HG02571 (cell line): Measurements from ENCODE around the gene PFN3.
"Not testable (repeated sequence)": the region's sequence is repeated elsewhere in the genome, so short reads cannot be mapped to it uniquely, and the experiment has no call there.

Source experiments
- ATAC-seq: cut with Tn5 transposase; IDR thresholded peaks from one replicate; pipeline ENCODE4 v1.9.1; 2021; ENCODE audit warnings: mild to moderate bottlenecking, moderate library complexity; ENCODE audit not compliant: unreplicated experiment

Gene PFN3

GRCh38 chr5:177425801-177426565 lies 25.5 kb upstream of the PFN3 start:
- ATAC-seq = peak; percentile 80

DNA sequence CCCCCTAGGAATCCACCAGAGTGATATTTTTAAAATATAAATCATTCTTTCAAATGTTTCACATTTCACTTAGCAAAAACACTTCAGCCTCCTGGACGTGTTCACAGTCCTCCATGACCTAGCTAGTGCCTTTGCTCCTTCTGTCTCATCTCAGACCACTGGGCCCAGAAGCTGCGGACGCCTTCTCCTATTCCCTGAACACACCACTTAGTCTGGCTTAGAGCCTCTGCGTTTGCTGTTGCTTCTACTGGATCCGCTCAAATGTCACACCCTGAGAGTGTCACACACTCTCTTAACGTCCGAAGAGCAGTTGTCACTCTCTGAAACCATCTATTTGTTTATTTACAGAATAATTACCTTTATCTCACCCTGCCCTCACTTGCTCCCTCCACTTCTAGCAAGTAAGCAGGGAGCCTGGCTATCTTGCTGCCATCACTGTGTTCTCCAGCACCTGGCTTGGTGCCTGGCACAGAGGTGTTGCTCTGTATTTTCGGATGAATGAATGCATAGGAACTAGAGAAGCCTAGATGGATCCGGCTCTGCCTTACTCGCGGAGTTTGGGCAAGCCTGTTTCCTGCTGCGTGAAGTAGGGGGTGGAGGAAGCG lies 24.8 kb upstream of the PFN3 start:
- no peak for ATAC-seq

GRCh38 chr5:177423671-177424070 lies 23.2 kb upstream of the PFN3 start:
- no peak for ATAC-seq

- ATAC-seq = no peak
These were observed 20.8 kb upstream of the PFN3 start for GRCh38 chr5:177421062-177421798.

- not testable (repeated sequence) for ATAC-seq
These were observed 20.0 kb upstream of the PFN3 start for GRCh38 chr5:177420472-177420871.

DNA sequence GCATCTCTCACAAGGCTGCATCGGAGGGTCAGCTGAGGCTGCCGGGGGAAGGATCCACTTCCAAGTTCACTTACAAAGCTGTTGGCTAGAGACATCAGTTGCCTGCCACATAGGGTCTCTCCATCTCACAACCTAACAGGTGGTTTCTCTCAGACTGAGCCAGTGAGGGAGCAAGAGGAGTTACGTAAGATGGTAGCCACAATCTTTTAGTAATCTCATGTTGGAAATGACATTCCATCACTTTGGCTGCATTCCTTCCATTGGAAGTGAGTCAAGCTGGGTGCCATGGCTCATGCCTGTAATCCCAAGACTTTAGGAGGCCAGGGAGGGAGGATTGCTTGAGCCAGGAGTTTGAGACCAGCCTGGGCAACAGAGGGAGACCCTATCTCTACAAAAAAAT lies 18.6 kb upstream of the PFN3 start:
- ATAC-seq = no peak

- ATAC-seq = not testable (repeated sequence)
These were observed 16.6 kb upstream of the PFN3 start for GRCh38 chr5:177417081-177417480.

DNA sequence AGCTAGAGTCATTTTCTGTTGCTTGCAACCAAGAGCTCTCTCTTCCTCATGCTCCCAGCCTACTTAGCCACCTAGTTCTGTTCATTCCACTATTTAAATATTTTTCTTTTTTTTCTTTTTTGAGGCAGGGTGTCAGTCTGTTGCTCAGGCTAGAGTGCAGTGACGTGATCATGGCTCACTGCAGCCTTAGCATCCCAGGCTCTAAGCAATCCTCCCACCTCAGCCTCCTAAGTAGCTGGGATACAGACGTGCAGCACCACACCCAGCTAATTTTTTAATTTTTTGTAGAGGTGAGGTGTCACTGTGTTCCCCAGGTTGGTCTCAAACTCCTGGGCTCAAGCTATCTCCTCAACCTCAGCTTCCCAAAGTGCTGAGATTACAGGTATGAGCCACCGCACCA lies 14.0 kb upstream of the PFN3 start:
- ATAC-seq = no peak

DNA sequence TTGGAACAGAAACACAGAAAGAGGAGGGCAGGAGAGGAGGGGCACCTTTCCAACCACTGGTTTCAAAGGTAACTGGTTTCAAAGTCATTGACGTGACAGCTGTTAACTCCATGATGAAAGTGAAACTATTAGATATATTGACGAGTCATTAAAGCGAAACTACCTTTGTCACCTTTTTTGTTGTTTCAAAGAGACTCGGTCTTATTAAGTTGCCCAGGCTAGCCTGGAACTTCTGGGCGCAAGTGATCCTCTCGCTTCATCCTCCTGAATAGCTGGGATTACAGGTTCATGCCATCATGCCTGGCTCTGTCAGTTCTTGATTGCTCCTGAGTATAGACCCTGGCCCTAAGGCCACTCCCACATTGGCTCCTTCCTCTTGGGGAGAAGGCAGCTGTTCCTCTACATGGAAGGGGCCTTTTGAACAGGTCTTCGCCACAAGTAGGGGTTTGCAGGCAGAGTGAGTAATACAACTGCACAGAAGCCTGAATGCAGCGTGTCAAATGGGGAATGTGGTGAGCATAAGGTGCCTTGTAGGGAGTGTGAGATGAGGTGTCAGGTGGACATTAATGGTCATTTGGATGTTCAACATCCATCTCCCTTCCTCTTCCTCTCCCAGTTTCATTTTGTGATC lies 12.3 kb upstream of the PFN3 start:
- ATAC-seq = peak; percentile 61

- no peak for ATAC-seq
These were observed 10.1 kb upstream of the PFN3 start for GRCh38 chr5:177410575-177410974.

DNA sequence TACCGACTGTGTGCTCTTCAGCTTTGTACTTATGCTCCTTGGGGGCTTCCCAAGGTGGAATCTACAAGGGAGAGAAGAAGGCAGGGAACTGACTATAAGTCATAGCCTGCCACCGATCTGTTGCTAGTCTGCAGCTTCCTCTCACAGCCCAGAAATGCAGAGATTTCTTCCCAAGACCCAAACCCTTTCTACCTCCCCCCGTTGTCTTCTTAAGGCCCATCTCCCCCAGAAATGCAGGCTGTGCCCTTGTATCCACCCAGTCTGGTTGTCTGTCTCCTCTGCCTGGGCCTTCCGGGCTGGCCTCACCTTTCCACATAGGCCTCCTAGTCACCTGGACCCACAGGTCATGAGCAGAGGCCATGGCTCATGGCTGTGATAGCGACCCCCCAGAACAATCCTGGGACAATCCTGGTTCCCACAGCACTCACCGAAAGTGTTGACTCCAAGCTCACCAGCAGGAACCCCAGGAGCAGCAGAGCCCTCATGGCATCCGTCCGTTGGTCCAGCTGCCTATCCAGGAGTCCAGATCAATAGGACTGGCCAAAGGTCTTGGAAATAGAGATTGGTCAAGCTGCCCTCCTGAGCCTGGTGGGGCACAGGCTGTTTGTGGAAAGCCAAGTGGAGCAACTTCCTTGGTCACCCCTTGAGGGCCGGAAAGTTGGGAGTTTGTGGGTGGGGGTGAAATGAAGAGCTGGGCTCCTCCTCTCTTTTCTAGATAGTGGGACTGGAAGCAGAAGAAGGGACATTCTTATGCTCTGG lies 8.8 kb upstream of the PFN3 start, which contains the start of gene F12:
TSS of gene F12 (minus strand) at position 522 of the 759 bp plus-strand sequence. CDS start at position 485, 37 bp downstream.
- ATAC-seq = no peak

GRCh38 chr5:177405805-177406204 lies 5.3 kb upstream of the PFN3 start:
- no peak for ATAC-seq

- ATAC-seq = no peak
These were observed 4.9 kb upstream of the PFN3 start for GRCh38 chr5:177405312-177405711.

DNA sequence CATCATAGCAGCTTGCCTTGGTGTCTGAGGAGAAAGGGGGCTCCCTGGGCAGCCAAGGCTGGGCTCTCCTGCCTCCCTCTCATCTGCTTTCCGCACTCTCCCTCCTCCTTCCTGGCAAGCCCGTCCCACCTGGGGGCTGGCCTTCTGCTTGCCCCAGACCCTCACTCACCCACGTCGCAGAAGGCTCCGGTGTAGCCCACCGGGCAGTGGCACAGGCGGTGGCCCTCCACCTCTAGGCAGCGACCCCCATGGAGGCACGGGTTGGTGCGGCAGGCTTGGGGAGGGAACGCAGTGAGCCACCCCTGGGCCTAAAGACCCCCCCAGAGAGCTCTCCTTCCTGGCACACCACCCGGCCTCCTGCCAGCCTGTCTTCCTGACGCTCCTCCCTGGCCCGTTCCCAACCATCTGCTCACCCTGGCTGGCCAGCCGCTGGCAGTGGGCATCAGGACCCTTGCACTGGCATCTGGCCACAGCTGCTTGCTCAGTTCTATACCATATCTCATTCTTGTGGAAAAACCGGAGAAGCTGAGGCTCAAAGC lies 4.2 kb upstream of the PFN3 start:
- ATAC-seq = no peak

DNA sequence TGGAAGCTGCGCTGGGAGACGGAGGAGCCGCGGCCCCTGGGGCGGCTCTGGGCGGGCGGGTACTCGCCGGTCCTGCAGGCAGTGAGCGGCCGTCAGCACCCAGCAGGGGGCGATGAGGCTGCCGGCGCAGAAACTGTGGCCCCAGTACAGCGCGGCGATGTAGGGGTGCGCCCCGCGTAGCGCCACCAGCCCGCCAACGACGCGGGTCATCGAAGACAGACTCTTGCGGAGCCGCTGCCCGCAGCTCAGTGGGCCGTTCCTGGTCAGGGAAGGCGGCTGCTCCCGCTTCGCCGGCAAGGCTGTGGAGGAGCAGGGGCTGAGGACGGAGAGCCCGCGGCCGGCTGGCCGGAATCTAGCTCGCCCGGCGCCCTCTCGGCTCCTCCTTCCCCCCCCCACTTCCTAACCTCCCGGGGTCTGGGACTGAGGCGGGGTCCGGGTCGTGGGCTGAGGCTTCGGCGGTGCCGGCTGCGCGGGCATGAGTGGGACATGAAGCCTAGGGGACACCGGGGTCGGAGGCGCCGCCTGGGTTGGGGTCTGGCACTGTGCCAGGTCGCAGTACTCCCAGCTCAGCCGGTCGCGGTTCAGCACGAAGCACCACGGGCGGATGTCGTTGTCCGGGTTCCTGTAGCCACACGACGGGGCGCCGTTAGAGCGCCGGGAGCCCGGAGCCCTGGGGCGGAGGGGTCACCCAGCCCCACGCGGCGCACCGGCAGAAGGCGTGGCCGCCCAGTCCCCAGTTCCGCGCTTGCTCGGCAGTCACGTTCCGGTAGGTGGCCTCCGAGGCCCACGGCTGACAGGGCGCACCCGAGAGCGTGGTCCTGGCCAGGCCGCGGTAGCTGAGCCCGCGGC lies 3.6 kb upstream of the PFN3 start:
- peak; percentile 73 for ATAC-seq

GRCh38 chr5:177403102-177403791 lies 2.8 kb upstream of the PFN3 start:
- ATAC-seq = no peak

DNA sequence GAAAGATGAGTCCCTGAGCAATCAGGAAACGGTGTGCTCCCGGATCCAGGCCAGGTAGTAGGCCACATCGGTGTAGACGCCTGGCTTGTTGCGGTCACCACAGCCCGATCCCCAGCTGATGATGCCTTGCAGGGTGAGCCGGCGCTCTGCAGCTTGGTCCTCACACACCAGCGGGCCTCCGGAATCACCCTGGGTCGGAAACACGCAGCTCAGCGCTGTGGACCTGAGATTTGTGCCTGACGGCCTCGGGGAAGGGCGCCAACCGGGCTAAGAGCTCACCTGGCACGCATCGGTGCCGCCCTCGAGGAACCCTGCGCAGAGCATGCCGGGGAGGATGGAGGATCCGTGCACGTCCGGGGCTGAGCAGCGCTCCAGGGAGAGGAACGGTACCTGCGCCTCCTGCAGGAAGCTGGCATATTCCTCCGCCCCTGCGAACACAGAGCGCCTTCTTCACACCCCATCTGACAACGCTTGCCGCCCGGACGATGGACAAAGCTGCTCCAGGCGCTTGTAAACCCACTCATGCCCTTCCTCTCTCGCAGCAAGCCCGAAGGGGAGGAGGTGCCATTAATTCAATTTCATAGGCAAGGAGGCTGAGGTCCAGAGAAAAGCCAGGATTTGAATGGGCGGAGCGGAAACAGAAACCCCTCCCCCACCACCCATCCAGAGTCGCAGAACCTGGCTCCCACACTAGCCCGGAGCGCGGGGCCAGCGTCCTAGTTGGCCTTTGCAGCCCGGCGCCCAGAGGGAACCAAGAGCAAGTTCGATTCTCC lies 2.0 kb upstream of the PFN3 start:
- ATAC-seq = no peak

- no peak for ATAC-seq
These were observed 2.5 kb downstream of the PFN3 start for GRCh38 chr5:177397875-177398390.
